B cell (primary cell): ENCODE results near the gene APCDD1.

Source experiments
- CTCF ChIP-seq: fragments of 200-600 bp; IDR thresholded peaks from one replicate; pipeline ENCODE4 v1.8.0; 2022; ENCODE audit warnings: antibody characterized with exemption, mild to moderate bottlenecking
- EZH2 ChIP-seq: IDR thresholded peaks from 2 replicates; pipeline ENCODE4 v1.6.1; 2012; ENCODE audit warnings: borderline replicate concordance, low read depth, mild to moderate bottlenecking, moderate library complexity, low read length; ENCODE audit not compliant: insufficient read depth, poor library complexity, severe bottlenecking

GRCh38 chr18:10500038-10500437 is 45.6 kb downstream of the APCDD1 start:
- TF ChIP-seq CTCF (no peak), EZH2 (no peak)
